ENCODE measurements around the gene PLEK.

DNA sequence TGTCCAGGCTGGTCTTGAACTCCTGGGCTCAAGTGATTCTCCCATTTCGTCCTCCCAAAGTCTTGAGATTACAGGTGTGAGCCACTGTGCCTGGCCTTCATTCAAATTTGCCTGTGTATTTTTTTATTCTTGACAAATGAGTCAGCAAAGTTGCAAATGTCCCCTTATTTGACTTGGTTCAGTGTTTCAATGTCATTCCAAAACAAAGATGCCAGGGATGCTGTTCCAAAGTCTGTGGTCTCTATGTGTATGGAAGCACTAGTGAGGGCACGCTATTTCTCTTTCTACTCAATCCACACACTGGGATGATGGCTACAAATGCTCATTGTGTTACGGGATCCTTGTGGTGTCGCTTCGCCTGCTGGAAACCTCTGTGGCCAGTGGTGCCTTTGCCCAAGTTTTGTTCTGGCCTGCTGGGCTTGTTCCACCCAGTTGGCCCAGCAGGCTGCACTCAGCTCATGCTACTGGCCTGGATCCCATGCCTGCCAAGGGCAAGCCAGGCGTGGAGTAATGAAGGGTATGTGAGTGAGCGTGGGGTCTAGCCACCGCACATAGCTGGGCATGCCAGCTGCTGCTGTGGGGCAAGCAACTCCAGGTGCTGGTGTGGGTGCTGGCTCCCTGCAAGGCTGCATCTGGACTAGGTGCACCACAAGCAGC is 66.4 kb downstream of the PLEK start:
- TF ChIP-seq, protein P1, sequence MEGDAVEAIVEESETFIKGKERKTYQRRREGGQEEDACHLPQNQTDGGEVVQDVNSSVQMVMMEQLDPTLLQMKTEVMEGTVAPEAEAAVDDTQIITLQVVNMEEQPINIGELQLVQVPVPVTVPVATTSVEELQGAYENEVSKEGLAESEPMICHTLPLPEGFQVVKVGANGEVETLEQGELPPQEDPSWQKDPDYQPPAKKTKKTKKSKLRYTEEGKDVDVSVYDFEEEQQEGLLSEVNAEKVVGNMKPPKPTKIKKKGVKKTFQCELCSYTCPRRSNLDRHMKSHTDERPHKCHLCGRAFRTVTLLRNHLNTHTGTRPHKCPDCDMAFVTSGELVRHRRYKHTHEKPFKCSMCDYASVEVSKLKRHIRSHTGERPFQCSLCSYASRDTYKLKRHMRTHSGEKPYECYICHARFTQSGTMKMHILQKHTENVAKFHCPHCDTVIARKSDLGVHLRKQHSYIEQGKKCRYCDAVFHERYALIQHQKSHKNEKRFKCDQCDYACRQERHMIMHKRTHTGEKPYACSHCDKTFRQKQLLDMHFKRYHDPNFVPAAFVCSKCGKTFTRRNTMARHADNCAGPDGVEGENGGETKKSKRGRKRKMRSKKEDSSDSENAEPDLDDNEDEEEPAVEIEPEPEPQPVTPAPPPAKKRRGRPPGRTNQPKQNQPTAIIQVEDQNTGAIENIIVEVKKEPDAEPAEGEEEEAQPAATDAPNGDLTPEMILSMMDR (IDR thresholded peaks at IDR 0.05) = no peak
- no peak for TF ChIP-seq POLR2A (IDR thresholded peaks at IDR 0.05)
